Activated CD8-positive, alpha-beta memory T cell treated with anti-CD3 and anti-CD28 coated beads for 24 hours (primary cell): ENCODE measurements around the gene MACROD2.

Source experiments
- DNase-seq: peaks from one replicate; pipeline ENCODE4 v3.0.0-alpha.2; 2020

MACROD2 gene

DNA sequence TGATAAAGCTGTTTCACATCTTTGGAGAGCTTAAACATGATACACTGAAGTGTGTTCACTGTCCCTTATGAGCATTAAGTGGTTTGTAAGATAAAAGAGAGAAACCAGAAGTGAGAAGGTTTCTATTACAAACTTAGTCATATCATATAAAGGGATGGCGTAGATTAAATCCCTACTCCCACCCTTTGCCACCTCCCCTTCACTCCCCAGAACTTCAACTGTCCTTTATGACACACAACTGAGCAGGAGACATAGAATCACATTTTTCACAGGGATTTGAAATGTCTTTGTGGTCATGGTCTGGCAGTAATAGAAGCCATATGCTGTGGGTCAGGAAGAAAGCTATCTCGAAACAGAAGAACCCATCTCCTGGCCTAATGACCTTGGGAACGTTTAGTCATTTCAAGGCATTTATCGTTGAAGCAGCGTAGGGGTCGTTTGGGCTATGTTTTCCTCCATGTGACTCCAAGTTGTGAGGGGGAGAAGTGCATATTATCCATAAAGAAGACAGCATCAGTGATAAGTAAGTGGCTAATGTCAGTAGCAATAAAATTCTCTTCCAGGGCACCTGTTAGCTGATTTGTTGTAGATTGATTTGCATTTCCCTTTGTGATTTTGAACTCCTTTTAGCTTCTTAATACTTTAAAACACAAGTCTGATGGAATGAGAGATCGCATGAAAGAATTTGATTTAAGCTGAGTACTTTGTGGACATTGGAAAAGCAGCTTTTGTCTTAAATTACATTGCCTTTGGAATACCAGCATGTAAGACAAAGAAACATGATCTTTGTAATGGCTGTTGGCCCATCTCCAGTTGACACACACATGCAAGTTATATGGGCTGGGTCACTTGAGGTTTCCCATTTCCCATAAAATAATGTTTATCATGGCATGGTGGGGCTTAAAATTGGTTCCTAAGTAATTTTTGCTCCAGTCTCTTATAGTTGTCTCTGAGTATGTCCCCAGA lies 843.6 kb downstream of the MACROD2 start:
- DNase-seq: no peak

DNA sequence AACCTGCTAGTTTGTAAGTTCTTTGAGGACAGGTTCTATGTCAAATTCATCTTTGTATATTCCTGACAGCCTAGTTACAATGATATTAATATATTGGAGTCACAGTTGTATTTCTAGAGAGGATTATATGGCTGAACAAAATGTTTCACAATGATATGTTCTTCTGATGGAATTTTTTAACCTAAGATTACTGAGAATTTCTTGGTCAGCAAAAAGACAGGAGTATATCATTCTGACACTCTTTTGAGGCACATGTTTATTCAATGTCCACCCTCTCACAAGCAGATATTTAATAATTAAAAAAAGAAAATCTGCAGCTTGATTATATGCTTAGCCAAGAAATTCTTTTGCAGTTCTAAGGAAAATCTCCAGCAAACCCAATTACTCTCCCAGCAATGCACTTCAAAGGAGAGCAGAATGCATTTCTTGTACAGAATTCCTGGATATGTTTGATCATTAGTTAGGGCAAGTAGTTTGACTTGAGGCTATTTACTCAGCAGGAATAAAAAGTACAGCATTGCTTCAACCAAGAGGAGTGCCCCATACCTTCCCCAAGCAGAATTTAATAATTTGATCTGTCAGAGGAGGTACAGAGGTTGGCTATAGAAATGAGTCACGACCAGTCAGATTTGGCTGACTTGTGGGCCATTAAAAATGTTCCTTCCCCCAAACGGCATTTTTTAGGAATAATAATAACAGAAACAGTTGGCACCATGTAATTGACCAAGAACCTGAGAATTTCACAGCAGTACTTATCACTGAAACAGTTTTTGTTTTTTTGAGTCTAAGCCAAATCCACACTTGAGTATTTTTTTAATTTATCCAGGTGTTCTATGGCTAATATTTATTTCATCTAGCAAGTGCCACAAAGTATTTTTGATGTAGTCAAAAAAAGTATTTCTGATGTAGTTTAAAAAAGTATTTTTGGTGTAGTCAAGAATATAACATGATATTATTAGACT lies 850.2 kb downstream of the MACROD2 start:
- no peak for DNase-seq

DNA sequence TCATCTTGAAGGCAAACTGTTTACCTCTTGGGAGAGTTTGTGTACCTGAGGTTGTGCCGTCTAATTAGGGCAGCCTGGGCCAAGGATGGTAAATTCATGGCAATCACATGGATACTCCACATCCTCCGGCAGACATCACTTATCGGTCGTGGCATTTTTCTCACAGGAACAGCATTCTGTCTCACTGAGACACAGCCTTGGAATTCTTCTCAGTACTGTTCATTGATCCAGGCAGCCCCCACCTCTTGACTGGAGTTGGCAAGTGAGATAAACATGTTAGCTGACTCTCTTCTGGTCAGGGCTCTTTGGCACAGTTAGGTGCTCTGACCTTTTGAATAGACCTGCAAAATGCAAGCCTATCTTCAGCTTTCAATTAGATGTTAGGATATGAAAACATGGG lies 853.5 kb downstream of the MACROD2 start:
- no peak for DNase-seq

DNA sequence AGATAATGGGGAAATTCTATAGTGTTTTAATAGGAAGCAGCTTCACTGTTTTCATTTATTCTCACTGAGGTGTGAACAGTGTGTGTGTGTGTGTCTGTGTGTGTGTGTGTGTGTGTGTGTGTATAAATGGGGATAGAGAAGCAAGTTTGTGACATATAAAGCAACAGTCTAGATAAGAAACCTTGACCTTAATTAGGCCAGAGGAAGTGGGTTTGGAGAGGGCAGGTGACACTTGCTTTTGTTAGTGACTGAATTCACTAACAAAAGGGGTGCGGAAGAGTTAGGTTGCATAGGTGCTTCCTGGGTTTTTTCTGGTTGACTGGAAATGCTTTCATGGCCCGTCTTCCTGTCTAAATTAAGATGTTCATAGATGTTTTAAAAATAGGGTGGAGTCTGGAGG lies 857.8 kb downstream of the MACROD2 start:
- DNase-seq: no peak

DNA sequence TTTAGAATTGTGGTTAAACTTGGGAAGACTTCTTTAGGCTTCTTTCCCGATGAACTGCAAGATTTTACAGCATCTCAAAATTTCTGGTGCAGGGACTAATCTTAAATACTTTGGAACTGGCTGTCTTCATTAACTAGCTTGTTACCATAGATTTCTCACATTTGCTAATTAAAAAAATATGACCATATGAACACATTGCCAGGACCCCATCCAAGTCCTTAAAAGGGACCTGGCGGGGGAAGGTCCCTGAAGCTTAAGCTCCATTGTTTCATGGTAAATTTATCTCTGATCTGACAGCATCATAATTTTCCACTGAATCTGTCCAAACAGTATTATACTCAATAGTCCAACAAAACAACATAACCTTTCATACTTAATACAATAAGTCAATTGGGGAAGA lies 859.9 kb downstream of the MACROD2 start:
- no peak for DNase-seq

DNA sequence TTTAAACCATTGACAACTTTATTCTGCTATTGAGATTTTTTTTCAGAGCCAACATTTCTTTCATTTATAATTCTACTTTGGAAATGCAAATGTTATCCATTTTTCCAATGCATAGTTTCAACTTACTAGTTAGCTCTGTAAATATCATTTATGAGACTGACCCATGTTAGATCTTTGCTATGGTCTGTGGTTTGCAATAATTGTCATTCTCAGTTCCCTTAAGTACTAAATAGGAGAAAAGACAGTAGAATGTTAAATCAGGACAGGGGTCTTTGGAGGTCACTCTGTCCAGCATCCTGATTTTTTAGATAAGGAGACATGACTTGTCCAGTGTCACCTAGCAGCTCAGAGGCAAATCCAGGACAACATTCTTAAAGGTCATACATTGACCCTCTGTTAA lies 864.3 kb downstream of the MACROD2 start:
- DNase-seq: no peak

DNA sequence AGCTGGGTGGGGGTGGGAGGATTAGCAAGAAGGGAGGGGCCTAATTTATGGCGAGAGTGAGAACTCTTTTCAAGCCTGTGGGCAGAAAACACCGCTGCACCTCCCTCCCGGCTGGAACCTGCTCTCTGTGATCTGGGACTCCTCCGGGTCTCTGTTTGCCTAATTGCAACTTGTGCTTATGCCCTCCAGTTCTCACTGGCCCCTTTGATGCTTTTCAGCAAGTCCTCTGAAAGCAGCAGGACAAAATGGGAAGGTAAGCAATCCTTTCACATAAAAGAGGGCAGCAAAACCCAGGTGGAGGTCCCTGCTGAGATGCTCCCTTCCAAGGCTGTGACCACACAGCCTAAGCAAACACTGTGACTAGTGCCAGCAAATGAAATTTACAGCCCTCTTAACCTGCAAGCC lies 865.1 kb downstream of the MACROD2 start:
- no peak for DNase-seq

DNA sequence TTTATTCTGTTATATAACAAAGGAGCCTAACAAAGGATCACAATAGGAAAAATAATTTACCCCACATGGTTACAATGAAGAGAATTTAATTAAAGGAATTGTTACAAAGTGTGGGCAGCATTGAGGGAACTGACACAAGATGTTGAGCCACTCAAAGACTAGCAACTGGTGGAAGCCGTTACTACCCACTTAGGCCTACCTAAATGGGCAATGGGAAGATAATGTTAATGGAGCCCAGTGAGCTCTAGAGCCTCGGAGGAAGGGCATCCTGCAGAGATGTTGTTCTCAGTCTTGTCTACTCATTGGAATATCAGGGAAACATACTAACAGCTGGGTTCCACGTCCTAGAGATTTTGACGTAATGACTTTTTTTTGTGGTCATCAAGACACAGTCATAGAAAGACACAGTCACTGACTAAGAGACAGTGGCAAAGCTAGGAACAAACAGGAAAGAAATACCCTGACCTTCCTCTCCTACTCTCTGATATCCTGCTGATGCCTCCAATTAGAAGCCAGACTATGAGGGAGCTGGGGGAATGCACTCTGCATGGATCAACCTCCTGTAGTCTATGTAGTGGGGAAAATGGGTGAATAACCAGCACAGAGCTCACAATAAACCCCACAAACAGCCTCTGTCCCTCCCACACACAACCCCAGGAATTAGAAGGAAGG lies 865.8 kb downstream of the MACROD2 start:
- no peak for DNase-seq

DNA sequence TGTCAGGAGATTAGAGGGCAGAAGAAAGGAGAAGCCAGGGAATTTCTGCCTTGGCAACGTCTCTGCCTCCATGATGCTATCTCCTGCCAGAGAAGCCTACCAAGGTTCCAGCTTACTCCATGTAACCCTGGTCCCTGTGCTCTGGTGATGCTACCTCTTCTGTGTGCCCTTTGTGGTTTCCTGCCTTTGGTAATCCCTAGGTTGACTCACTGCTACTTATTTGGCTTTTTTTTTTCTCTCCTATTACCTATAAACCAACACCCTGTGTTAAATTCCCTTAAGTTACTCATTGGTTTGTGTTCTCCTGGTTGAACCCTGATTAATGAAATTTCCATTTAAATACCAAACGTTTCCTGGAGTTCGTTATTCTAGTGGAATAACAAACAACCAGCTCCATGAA lies 869.9 kb downstream of the MACROD2 start:
- DNase-seq: no peak

DNA sequence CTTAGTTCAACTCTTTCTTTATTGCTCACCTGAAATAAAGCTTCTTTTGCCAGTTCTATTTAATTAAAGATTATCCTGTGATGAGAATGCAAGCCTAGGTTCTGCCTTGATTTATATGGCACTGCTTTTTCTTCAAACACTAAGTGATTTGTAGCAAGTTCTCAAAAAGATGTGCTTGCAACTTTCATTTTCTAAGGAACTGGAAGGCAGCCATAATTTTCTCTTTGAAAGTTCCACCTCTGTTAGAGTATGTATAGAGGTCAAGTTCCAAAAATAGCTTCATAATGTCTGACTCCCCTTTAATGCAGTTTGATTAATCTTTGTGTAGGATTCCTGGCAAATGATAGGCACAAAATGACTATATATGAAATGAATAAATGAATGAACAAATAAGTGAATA lies 870.4 kb downstream of the MACROD2 start:
- DNase-seq: no peak

DNA sequence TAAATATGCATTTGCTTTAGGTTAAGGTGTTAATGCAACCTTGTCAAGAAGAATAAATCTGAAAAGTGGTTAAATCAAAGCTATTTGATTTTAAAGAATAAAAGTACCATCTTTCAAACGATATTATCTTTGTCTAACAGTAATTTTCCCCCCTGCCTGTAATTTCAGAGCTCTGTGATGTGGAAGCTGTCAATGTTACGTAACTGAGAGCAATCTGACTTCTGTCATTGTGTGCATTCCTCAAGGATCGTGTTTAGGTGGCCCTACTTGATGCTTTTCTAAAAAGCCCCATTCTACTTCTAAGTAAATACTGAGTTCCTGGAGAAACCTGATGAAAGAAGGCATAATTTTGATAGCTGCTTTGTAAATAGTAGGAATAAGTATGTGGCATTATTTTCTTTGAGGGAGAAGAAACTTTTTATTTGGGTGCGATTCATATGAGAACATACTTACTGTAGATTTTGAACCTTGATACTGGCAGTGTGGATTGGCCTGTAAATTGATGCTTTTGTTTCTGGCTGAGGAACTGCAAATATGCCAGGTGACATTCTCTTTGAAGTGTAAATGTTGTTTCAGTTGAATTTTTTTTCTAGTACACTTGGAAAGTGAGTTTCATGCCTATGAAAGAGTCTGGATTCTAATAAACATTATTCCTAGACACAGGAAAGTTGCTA lies 871.7 kb downstream of the MACROD2 start:
- no peak for DNase-seq

DNA sequence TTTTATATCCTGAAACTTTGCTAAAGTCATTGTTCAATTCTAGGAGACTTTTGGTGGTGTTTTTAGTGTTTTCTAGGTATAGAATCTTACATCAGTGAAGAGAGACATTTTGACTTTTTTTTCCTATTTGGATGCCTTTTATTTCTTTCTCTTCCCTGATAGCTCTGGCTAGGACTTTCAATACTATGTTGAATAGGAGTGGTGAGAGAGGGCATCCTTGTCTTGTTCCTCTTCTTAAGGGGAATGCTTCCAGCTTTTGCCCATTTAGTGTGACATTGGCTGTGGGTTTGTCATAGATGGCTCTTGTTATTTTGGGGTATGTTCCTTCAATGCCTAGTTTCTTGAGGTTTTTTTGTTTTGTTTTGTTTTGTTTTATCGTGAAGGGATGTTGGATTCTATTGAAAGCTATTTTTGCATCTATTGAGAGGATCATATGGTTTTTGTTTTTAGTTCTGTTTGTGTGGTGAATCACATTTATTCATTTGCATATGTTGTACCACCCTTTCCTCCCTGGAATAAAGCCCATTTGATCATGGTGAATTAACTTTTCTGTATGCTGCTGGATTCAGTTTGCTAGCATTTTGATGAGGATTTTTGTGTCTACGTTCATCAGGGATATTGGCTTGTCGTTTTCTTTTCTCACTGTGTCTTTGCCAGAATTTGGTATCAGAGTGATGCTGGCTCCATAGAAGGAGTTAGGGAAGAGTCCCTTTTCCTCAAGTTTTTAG lies 882.1 kb downstream of the MACROD2 start:
- DNase-seq: no peak

DNA sequence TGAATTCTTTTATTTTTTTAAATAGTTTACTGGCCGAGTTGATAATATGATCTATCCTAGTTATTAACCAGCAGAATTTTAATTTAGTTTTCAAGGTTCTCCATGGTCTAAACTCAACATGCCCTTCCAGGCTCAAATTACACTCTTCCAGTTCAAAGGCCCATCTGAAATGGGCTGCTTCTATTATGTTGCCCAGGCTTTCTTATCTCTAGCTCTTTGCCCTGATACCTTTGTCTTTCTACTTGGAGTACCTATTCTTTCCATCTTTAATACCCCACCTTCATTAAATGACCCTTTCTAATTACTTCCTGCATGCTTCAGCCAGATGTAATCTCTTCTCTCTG lies 883.3 kb downstream of the MACROD2 start:
- no peak for DNase-seq

DNA sequence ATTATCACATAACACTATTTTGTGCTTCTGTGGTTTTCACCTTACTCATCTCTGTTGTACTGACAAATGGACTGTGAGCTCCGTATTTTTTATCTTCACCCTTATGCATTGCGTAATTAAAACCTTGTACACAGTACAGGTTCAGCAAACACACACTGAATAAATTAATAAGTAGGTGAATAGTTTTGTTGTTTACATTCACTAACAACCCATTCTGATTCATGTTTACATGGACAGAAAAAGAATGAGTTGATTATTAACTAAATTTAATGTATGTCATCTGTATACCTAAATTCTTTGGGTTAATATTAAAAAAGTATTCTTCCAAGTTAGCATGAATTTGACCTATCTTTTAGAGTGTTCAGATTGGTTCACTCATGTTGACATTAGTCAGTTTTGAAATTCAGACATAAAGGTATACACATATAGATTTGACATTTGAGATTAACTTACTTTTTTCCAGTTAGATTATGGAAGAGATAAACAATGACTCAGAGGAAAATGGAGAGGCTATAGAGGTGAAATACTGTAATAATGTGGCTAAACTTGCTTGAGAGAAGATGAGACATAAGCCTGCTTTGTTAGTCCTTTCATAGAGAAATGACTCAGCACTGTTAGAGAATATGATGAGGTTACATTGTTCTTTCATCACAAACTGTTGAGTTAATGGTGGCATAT lies 883.8 kb downstream of the MACROD2 start:
- DNase-seq: no peak

DNA sequence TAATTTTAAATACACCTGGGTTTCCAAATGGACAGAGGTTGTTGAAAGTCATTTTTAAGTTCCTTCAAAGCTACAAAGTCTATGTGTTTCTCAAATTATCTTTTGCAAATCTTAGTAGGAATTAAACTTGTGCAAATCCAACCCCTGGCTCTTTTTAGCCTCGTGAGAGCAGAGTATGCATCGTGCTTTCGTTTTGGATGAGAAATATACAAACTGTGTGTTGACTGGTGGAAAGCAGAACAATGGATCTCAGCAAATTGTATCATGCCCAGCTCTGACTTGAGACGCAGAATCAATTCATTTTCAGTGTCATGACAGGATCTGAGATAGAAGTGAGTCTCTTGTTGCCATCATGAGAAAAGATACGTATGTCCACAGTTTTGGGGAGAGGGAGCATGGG lies 884.5 kb downstream of the MACROD2 start:
- DNase-seq: no peak

DNA sequence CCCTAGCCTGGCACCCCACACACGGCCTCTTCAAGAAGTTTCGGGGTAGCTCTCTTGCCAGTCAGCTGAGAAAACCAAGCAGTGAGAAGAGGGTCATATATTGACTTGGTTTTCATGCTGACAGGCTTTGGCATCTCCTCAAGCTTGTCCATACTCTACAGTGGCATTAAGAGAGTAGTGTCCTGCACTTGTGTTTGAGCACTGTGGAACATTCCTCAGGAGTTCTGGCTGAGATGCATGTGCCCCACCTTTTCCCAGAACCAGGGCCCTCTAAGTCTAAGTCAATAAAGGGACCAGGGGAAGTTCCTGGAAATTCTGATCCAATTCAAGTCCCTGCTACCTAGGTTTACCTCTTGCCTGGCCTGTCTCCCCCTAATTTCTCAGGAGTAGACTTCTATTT lies 886.2 kb downstream of the MACROD2 start:
- DNase-seq: no peak

DNA sequence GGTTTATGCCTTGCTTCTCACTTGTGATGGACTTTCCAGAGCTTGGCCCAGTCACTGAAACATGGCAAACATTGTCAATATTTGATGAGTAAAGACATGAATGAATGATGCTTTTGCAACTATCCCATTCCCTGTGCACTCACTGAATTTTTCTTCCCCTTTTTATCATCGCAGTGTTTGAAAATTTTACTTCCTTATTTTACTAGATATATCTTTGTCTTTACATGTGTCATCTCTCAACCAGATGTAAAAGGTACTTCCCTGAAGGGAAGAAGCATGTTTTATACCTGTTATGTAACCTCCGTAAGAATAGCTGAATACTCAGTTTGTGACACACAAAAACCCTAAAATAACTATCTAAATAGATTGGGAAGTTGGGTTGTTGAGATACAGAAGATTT lies 886.8 kb downstream of the MACROD2 start:
- DNase-seq: no peak

DNA sequence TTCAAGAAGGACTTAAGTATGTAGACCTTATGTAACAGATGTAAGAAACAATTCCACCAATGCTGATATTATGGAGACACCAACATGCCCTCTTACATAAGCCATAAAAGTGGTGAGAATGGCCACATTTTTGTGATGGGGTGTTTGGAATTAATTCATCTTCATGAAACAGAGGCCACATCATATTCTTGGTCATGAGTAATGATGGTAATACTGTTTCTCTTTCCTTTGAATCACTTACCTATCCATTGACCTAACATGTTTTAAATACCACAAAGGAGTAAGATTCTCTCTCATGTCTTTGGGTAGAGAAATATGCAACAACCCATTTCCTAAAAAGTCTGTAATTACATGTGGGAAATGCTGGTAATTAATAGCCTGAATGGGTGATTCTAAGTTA lies 887.5 kb downstream of the MACROD2 start:
- DNase-seq: no peak

DNA sequence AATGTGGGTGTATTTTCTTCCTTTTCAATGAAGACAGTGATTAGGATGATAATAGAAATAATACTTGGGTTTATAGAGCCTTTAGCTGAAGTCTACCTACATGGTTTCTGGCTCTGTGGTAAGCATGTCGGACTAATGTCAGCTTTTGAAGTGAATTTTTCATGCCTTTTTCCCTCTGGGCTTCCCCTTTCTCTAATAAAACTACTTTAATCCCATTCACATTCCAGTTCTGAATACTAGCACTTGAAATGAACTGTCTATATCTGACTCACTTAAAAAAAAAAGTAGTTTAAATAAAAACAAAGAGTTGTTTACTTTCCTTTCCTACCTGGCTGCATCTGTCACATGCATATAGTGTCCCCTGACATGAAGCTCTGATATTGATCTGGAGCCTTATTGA lies 888.0 kb downstream of the MACROD2 start:
- no peak for DNase-seq

DNA sequence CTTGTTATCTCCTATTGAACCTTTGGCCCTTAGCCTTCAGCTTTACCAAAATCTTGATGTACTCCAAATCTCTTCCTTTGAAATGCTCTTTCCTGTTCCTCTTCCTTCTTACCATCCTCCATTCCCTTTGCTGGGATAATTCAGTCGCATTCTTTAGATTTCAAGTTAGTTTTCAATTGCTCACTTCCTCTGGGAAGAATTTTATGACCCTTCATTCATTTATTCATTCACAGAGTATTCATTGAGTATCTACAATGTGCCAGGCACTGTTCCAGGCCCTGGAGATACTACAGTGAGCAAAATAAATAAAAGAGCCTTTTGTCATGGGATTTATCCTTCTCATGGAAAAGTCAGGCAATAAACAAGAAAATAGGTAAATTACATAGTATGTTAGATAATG lies 890.3 kb downstream of the MACROD2 start:
- DNase-seq: no peak

DNA sequence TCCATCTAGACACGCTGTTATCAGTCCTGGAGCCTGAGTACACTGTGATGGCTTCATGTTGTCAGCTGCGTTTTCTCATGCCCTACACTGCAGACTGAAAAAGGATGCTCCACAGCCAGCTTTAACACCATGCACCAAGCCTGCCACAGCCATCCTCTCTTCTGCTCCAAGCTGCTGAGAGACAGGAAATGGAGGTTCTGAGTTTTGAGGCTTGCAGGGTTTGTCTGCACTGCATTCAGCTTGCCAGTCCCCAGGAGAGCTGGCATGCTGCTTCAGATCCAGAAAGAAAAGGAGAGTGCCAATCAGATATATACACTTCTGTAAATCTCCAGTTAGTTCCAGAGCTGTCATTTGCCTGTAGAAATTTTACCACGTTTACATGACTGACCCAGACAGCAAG lies 892.8 kb downstream of the MACROD2 start:
- no peak for DNase-seq
